HepG2 (cell line): ENCODE data around the gene ISG20L2. TPM values are rescaled to one million over a fixed set of nuclear protein-coding genes. Genes with fewer than 3 reads are reported as not detected.

Experiments used
- ATAC-seq: fragments of 200-7000 bp; cut with Tn5 transposase; 3 replicates; pipeline ENCODE4 v1.9.1; 2020; ENCODE audit warnings: mild to moderate bottlenecking, moderate library complexity
- BruUV-seq: library from RNA; stranded (reverse); fragments of 400-500 nt; replicated peaks from 2 replicates; lab custom pipeline; 2021; lab: Mats Ljungman, UMichigan
- CTCF ChIA-PET: fragments of 300-600 bp; formaldehyde crosslinking; extraction: SDS; loops from one replicate; lab custom pipeline; 2021; ENCODE audit warnings: low total read pairs, inconsistent platforms, low intra/inter-chr PET ratio; lab: Yijun Ruan, JAX
- POLR2A ChIA-PET: fragments of 350-600 bp; sonication (Branson Sonifier 250); formaldehyde crosslinking; loops from one replicate; lab custom pipeline; 2020; ENCODE audit warnings: antibody characterized with exemption, inconsistent platforms; lab: Yijun Ruan, JAX
- DNase-seq: peaks from one replicate; pipeline ENCODE4 v3.0.0-alpha.2; 2015; ENCODE audit warnings: low spot score
- FAIRE-seq: peaks from 3 replicates; lab custom pipeline; 2011; peaks lifted over from hg19 to GRCh38; lab: Jason Lieb, UNC
- H2AFZ ChIP-seq: one replicate; pipeline ENCODE4 v1.6.1; 2011; ENCODE audit warnings: low read length, inconsistent platforms
- H3K27ac ChIP-seq: fragments of 300-600 bp; 3 replicates; pipeline ENCODE4 v1.8.0; 2011; ENCODE audit warnings: mixed run types, mild to moderate bottlenecking, mixed read lengths, low read length, inconsistent platforms; ENCODE audit not compliant: insufficient read depth; ENCODE audit errors: extremely low read length
- H3K27me3 ChIP-seq, 2 experiments: fragments of 200-600 bp in 1 of 2; 2 replicates in 1 of 2; 3 replicates in 1 of 2; pipeline versions ENCODE4 v1.6.0 to v1.8.0; 2011; ENCODE audit warnings: low read length in 2 of 2, mild to moderate bottlenecking in 2 of 2, moderate library complexity in 2 of 2, inconsistent platforms in 1 of 2; ENCODE audit not compliant: insufficient read depth in 2 of 2, control insufficient read depth in 1 of 2
- H3K36me3 ChIP-seq, 2 experiments: fragments of 200-600 bp in 1 of 2; replicated peaks in 1 of 2; 2 replicates in 1 of 2; 3 replicates in 1 of 2; pipeline versions ENCODE4 v1.5.1 to v1.8.0; 2011; ENCODE audit warnings: low read length in 2 of 2, inconsistent platforms in 1 of 2; ENCODE audit not compliant: insufficient read depth in 2 of 2, control insufficient read depth in 1 of 2
- H3K4me1 ChIP-seq: 2 replicates; pipeline ENCODE4 v1.5.1; 2012; ENCODE audit warnings: low read length, inconsistent platforms; ENCODE audit not compliant: insufficient read depth
- H3K4me2 ChIP-seq: 2 replicates; pipeline ENCODE4 v1.6.0; 2011; ENCODE audit warnings: low read depth, low read length, inconsistent platforms
- H3K4me3 ChIP-seq, 3 experiments: fragments of 200-600 bp in 1 of 3; sonication (generic), shearing (Covaris generic) in 1 of 3; replicated peaks in 1 of 3; 2 replicates each; pipeline ENCODE4 v1.5.1; 2011 to 2016; ENCODE audit warnings: low read length in 3 of 3, inconsistent platforms in 2 of 3, low read depth in 2 of 3, mild to moderate bottlenecking in 2 of 3, control low read depth in 1 of 3, mixed read lengths in 1 of 3; ENCODE audit not compliant: insufficient read depth in 1 of 3
- H3K79me2 ChIP-seq: one replicate; pipeline ENCODE4 v1.6.1; 2011; ENCODE audit warnings: low read length, inconsistent platforms; ENCODE audit not compliant: insufficient read depth
- H3K9ac ChIP-seq: 2 replicates; pipeline ENCODE4 v1.6.0; 2011; ENCODE audit warnings: mild to moderate bottlenecking, low read depth, low read length, inconsistent platforms; ENCODE audit not compliant: insufficient read depth
- H3K9me3 ChIP-seq: 2 replicates; pipeline ENCODE4 v1.5.1; 2012; ENCODE audit warnings: mild to moderate bottlenecking, low read length
- H4K20me1 ChIP-seq: 2 replicates; pipeline ENCODE4 v1.6.0; 2011; ENCODE audit warnings: inconsistent platforms, mild to moderate bottlenecking, low read length, moderate library complexity; ENCODE audit not compliant: insufficient read depth
- ATF1 ChIP-seq: IDR thresholded peaks from 2 replicates; pipeline ENCODE4 v1.6.1; 2016; ENCODE audit warnings: mild to moderate bottlenecking, control low read depth
- BCL6 ChIP-seq: IDR thresholded peaks from 2 replicates; pipeline ENCODE4 v1.6.1; 2016; ENCODE audit warnings: missing genetic modification reagents, missing compliant biosample characterization
- FOSL2 ChIP-seq: sonication (generic); formaldehyde crosslinking; IDR thresholded peaks from 2 replicates; pipeline ENCODE4 v1.4.0; 2020; ENCODE audit warnings: missing genetic modification reagents
- MAZ ChIP-seq, 2 experiments: sonication (generic) in 1 of 2; formaldehyde crosslinking in 1 of 2; IDR thresholded peaks; 2 replicates each; pipeline versions ENCODE4 v1.5.0 to v1.6.1; 2012 to 2020; ENCODE audit warnings: low read depth in 2 of 2, mild to moderate bottlenecking in 2 of 2, borderline replicate concordance in 1 of 2, improper control_type of control experiment in 1 of 2, low read length in 1 of 2, missing genetic modification reagents in 1 of 2, moderate library complexity in 1 of 2
- MED1 ChIP-seq: sonication (generic); formaldehyde crosslinking; IDR thresholded peaks from 2 replicates; pipeline ENCODE4 v1.4.0; 2020; ENCODE audit warnings: missing genetic modification reagents
- RXRA ChIP-seq: sonication (generic); formaldehyde crosslinking; IDR thresholded peaks from 2 replicates; pipeline ENCODE4 v1.5.1; 2020; ENCODE audit warnings: missing genetic modification reagents
- ZEB1 ChIP-seq: IDR thresholded peaks from 2 replicates; pipeline ENCODE4 v1.6.1; 2012; ENCODE audit warnings: mild to moderate bottlenecking, low read depth, inconsistent platforms; ENCODE audit not compliant: insufficient replicate concordance
- ZNF282 ChIP-seq: fragments of 450-650 bp; IDR thresholded peaks from 2 replicates; pipeline ENCODE4 v1.6.1; 2018; ENCODE audit not compliant: partially characterized antibody
- ZNF430 ChIP-seq: sonication (generic); formaldehyde crosslinking; IDR thresholded peaks from 2 replicates; pipeline ENCODE4 v1.9.0; 2021; ENCODE audit warnings: mild to moderate bottlenecking, missing genetic modification reagents
- WGBS: methylation state at CpG from one replicate; pipeline ENCODE4 v1.1.6; 2017; ENCODE audit warnings: low lambda C conversion rate; 5-methylcytosine and 5-hydroxymethylcytosine counted together
- in situ Hi-C: cut with HindIII; loops from 2 replicates; pipeline ENCODE4 v1.10.0; 2017; ENCODE audit warnings: low pct_unique_long_range_greater_than_20kb; ENCODE audit not compliant: extremely low pct_ligation_motif_present
- intact Hi-C: fragments of 100-400 bp; cut with micrococcal nuclease; formaldehyde crosslinking; loops from one replicate; pipeline ENCODE4 v1.10.0; 2022; ENCODE audit not compliant: unreplicated experiment
- polyA plus RNA-seq, 8 experiments: library from polyadenylated mRNA; depleted of rRNA in 3 of 8; stranded (reverse) in 7 of 8; unstranded in 1 of 8; fragments of >200 nt; fragmentation: Illumina TruSeq in 4 of 8; extraction: Trizol in 4 of 8; gene quantifications; 2 replicates each; pipeline versions ENCODE4 v1.2.1 to v1.2.3, GENCODE V29; 2011 to 2016; ENCODE audit warnings: low read depth in 4 of 8, missing spikeins in 1 of 8, mixed read lengths in 1 of 8; ENCODE audit not compliant: insufficient read depth in 1 of 8
- total RNA-seq, 5 experiments: library from RNA; depleted of rRNA; stranded (reverse); fragments of >200 nt; fragmentation: Illumina TruSeq; extraction: Trizol; gene quantifications; 2 replicates each; pipeline ENCODE4 v1.2.3, GENCODE V29; 2016; ENCODE audit warnings: low read depth in 1 of 5
- TF ChIP-seq, protein P1 (sequence below): IDR thresholded peaks from 2 replicates; pipeline ENCODE4 v1.6.1; 2012; ENCODE audit warnings: inconsistent platforms
- TF ChIP-seq, protein P2 (sequence below): sonication (generic); formaldehyde crosslinking; IDR thresholded peaks from 2 replicates; pipeline ENCODE4 v1.5.0; 2020; ENCODE audit warnings: mild to moderate bottlenecking, missing genetic modification reagents
- TF ChIP-seq, protein P3 (sequence below): sonication (generic); formaldehyde crosslinking; IDR thresholded peaks from 2 replicates; pipeline ENCODE4 v1.5.1; 2020; ENCODE audit warnings: mild to moderate bottlenecking, moderate library complexity, missing genetic modification reagents
- TF ChIP-seq, protein P4 (sequence below): sonication (generic); formaldehyde crosslinking; IDR thresholded peaks from 2 replicates; pipeline ENCODE4 v1.8.1; 2023; ENCODE audit warnings: mild to moderate bottlenecking, missing genetic modification reagents, borderline replicate concordance
- TF ChIP-seq, protein P5 (sequence below): sonication (generic); formaldehyde crosslinking; IDR thresholded peaks from 2 replicates; pipeline ENCODE4; 2020; ENCODE audit warnings: missing genetic modification reagents, mild to moderate bottlenecking, borderline replicate concordance

Gene ISG20L2
- total and polyA plus RNA-seq, 2 of the 13 experiments (the other 11 are each of a cell fraction or from before 2014, with no cell fraction given), result 19.8 to 21.3 TPM

DNA sequence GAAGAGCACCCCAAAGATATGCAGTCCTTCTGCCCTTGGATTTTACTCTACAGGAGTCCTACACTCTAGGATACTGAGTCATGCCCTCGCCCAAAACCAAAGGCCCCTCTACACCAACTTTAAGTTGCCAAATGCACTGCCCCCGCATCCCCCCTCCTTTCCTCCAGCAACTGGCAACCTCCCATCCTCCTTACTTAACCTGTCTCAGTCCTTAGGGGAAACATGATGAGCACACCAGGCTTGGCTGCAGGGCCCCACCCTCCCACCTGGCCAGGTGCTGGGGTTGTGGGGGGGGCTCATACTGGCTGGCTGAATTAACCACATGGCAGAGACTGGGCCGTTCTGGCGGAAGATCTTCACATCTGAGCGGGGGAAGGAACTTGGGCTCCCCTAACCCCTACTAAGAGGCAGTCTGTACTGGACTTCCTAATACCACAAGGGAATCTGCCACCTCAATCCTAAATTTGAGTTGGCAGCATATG, 21.7 kb upstream of the ISG20L2 start (continued):
- TF ChIP-seq ATF1 (no peak), ZEB1 (peak; percentile 73), MAZ (IDR thresholded peaks at IDR 0.05; ENCODE audit: borderline replicate concordance, low read depth, low read length) (peak; percentile 6; the same call in 1 of the 2 replicates), MAZ (CRISPR knock-in tag; IDR thresholded peaks at IDR 0.05; ENCODE audit: low read depth) (no peak), ZNF282 (no peak)
- TF ChIP-seq, protein P1, sequence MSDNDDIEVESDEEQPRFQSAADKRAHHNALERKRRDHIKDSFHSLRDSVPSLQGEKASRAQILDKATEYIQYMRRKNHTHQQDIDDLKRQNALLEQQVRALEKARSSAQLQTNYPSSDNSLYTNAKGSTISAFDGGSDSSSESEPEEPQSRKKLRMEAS, result peak; percentile 21; the same call in 1 of the 2 replicates
- TF ChIP-seq, protein P2, sequence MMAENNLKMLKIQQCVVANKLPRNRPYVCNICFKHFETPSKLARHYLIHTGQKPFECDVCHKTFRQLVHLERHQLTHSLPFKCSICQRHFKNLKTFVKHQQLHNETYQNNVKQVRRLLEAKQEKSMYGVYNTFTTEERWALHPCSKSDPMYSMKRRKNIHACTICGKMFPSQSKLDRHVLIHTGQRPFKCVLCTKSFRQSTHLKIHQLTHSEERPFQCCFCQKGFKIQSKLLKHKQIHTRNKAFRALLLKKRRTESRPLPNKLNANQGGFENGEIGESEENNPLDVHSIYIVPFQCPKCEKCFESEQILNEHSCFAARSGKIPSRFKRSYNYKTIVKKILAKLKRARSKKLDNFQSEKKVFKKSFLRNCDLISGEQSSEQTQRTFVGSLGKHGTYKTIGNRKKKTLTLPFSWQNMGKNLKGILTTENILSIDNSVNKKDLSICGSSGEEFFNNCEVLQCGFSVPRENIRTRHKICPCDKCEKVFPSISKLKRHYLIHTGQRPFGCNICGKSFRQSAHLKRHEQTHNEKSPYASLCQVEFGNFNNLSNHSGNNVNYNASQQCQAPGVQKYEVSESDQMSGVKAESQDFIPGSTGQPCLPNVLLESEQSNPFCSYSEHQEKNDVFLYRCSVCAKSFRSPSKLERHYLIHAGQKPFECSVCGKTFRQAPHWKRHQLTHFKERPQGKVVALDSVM (CRISPR knock-in tag), result no peak
- TF ChIP-seq, all 625 proteins: peak for 13

DNA sequence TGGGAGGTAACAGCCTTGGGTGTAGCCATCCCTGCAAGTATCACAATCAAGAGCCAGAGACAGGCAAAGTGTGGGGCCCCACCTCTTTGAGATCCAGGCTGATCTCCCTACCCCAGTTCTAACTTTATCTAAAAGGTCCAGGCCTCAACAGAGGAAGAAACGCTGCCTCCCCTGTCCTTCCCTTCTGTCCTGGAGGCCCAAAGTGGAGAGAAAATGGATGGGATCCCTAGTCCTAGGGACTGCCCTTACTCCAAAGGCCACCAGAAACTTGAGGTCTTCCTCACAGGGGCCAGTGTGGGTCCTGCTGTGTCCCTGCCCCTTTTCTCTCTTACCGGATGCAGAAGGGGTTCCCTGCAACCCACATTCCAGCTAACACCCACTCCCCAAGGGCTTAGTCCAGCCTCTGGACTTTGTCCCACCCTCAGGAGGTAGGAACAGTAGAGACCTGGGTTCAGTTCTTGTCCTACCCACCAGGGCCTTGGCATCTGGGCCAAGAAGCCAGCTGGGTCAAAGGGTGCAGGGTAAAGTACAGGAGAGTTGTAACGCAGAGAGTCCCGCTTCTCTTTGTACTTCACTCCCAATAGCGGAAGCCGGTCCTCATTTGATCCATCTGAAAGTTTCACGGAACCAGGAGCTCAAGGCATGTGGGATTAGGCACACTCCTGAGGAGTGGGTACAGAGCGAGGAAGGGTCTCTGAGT, 21.0 kb upstream of the ISG20L2 start:
- POLR2A ChIA-PET, result interaction anchor here (0.5 to 4.5 kb wide), 4 partner anchors 8 to 224 kb away, joined by 3 to 67 read pairs (median 36); partner anchors contain the start of genes ISG20L2, METTL25B, MRPL24 and PRCC
- WGBS, result 3% methylated on average over 5 of the region's 8 CpGs
- Histone ChIP-seq H3K9ac (peak overlapping the region; percentile 95), H3K27ac (peak overlapping the region; percentile 100), H3K27me3 (no peaks in the 10 kb centered on the region; a peak in 1 of 5 replicates), H3K9me3 (no peaks in the 10 kb centered on the region), H2AFZ (no peak overlapping the region), H4K20me1 (peaks cover 13% of the 10 kb centered on the region), H3K4me1 (peaks cover 53% of the 10 kb centered on the region), H3K4me3 (peak overlapping the region; percentile 87 to 90 (median 88)), H3K79me2 (peaks cover 75% of the 10 kb centered on the region), H3K36me3 (peaks cover 3 to 12% of the 10 kb centered on the region in 2 experiments; a peak in 3 of 5 replicates), H3K4me2 (peak overlapping the region; percentile 98)
- CTCF ChIA-PET, result no interaction called here
- ATAC-seq, result peak; percentile 4
- intact Hi-C loops (loop anchor here (2.0 kb wide), 1 partner anchor 21 kb away; the partner anchor contains the start of genes ISG20L2 and METTL25B), in situ Hi-C loops (no loop called here)
- DNase-seq, result peak; percentile 41
- peak; percentile 77 for FAIRE-seq
- no TSS peak for BruUV-seq
- TF ChIP-seq BCL6 (CRISPR knock-in tag) (0 out of 2 replicates have a peak, but pooled peaks have one; percentile 16), FOSL2 (0 out of 2 replicates have a peak, but pooled peaks have one; percentile 14), MED1 (CRISPR knock-in tag) (peak; percentile 49), RXRA (CRISPR knock-in tag) (peak; percentile 65; the same call in 1 of the 2 replicates), ZNF430 (CRISPR knock-in tag) (no peak)
- TF ChIP-seq, protein P3, sequence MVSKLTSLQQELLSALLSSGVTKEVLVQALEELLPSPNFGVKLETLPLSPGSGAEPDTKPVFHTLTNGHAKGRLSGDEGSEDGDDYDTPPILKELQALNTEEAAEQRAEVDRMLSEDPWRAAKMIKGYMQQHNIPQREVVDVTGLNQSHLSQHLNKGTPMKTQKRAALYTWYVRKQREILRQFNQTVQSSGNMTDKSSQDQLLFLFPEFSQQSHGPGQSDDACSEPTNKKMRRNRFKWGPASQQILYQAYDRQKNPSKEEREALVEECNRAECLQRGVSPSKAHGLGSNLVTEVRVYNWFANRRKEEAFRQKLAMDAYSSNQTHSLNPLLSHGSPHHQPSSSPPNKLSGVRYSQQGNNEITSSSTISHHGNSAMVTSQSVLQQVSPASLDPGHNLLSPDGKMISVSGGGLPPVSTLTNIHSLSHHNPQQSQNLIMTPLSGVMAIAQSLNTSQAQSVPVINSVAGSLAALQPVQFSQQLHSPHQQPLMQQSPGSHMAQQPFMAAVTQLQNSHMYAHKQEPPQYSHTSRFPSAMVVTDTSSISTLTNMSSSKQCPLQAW, result peak; percentile 45; the same call in 1 of the 2 replicates
- TF ChIP-seq, protein P4, sequence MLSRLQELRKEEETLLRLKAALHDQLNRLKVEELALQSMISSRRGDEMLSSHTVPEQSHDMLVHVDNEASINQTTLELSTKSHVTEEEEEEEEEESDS (CRISPR knock-in tag), result no peak
- TF ChIP-seq, protein P5, sequence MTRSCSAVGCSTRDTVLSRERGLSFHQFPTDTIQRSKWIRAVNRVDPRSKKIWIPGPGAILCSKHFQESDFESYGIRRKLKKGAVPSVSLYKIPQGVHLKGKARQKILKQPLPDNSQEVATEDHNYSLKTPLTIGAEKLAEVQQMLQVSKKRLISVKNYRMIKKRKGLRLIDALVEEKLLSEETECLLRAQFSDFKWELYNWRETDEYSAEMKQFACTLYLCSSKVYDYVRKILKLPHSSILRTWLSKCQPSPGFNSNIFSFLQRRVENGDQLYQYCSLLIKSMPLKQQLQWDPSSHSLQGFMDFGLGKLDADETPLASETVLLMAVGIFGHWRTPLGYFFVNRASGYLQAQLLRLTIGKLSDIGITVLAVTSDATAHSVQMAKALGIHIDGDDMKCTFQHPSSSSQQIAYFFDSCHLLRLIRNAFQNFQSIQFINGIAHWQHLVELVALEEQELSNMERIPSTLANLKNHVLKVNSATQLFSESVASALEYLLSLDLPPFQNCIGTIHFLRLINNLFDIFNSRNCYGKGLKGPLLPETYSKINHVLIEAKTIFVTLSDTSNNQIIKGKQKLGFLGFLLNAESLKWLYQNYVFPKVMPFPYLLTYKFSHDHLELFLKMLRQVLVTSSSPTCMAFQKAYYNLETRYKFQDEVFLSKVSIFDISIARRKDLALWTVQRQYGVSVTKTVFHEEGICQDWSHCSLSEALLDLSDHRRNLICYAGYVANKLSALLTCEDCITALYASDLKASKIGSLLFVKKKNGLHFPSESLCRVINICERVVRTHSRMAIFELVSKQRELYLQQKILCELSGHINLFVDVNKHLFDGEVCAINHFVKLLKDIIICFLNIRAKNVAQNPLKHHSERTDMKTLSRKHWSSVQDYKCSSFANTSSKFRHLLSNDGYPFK (CRISPR knock-in tag), result 0 out of 2 replicates have a peak, but pooled peaks have one; percentile 33
